Measurements from ENCODE around the gene BSDC1.

Gene BSDC1

DNA sequence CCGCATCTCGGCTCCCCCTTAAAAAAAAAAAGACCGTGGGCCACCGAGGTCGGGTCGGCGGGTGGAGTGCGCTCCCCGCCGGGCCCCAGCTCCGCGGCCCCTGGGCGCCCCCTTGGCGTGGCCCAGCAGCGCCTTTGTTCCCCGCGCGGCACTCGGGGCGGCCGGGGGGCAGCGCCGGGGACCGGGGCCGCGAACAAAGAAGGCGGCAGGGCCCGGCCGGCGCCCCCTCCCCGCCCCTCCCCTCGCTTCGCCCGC lies 58.8 kb downstream of the BSDC1 start:
- DNase-seq = no peak

DNA sequence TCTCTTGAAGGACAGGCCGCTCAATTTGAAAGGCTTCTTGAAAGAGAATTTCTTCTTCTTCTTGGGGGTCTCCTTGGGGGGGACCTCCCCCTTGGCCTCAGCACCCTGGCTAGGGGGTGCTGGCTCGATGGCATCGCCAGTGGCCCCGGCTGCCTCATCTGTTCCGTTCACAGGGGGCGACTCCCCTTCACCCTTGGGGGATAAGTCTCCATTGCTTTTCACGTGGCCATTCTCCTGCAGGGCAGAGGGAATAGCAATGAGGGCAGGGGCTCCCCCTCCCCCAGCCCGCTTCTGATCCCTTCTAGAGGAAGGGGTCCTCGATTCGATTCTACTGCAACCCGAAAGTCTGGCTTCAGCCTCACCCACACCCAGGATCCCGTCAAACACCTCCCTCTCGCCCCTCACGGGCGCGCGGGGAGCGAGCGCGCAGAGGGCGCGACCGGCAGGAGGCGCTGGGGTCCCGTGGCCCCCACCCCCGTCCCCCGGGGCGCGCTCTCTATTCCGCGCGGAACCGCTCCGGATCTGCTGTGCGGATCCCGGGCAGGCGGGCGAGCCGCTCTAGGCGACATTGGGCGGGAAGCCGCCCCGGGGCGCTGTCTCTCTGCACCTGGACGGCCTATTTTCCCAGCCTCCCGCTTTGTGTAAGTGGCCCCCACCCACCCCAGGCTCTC lies 59.2 kb downstream of the BSDC1 start:
- DNase-seq = peak; percentile 31

DNA sequence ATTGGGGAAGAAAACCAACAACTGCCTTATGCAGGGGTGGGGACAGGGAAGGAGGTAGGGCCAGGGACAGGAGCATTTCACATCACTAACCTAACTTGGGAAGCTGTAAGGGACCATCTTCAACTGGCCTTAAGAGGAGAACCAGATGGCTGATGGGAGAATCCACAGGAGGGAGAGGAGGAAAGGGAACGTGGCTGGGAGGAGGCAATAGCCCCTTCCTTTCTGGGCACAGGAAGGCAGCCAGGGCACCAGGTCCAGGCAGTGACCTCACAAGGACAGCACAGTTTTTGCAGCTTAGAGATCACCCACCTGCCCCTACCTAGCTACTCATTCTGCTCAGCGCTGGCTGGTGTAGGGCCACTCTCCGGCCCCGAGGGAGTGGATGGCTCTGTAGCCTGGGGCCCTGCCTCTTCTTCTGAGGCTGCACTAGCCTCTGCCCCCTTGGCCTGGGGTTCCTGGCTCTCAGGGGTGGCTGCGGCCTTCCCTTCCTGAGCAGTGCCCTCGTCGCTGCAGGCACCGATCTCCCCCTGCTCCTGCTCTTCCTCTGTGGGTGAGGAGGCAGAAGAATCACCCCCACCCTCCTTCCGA lies 59.9 kb downstream of the BSDC1 start:
- DNase-seq = no peak

DNA sequence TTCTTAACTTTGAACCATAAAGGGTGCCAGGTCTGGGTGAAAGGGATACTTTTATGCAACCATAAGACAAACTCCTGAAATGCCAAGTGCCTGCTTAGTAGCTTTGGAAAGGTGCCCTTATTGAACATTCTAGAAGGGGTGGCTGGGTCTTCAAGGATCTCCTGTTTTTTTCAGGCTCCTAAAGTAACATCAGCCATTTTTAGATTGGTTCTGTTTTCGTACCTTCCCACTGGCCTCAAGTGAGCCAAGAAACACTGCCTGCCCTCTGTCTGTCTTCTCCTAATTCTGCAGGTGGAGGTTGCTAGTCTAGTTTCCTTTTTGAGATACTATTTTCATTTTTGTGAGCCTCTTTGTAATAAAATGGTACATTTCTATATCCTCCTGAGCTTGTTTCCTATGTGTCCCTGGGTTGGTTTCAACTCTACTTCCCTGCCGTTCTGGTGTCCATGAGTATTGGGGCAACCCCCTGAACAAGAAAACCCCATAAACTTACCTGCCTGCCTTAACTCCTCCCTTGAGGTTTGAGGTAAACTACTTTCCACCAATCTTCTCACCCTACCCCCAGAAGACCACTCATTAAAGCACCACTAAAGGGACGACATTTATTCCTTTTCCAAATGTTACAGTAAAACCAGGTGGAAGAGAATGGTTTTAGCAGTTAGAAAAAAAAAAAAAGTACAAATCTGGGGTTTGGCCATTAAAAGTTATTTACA lies 60.8 kb downstream of the BSDC1 start:
- no peak for DNase-seq

DNA sequence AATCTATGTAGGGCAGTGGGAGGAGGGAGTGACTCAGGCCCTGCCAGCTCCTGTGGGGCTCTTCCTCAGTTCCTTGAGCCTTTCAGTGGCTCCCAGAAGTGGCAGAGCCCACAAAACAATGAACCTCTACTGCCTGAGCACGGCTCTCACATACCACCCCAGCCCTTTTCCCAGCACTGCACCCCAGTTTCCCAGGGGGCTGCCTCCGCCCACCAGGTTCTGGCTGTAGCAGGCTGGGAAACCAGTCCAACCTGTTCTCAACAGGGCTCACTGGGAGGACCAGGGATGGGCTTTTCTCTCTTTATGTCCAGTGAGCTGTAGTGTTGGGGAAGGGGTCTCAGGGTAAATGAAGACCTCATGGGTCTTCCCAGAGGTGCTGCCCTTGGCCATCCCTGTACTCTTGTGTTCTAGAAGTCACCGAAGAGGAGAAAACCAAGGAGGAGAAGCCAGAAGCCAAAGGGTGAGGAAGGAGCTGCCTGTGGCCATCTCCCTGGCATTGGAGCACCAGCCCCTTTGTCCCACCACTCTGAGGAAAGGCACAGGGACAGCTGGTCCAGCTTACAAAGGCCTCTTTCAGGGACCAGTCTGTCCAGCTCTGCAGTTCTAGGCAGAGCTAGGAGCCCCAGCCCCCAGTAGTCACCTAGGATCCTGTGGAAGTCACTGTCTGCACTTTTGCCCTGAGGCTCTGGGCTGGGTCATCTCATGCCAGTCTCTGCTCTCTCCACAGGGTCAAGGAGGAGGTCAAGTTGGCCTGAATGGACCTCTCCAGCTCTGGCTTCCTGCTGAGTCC lies 61.8 kb downstream of the BSDC1 start:
- no peak for DNase-seq

DNA sequence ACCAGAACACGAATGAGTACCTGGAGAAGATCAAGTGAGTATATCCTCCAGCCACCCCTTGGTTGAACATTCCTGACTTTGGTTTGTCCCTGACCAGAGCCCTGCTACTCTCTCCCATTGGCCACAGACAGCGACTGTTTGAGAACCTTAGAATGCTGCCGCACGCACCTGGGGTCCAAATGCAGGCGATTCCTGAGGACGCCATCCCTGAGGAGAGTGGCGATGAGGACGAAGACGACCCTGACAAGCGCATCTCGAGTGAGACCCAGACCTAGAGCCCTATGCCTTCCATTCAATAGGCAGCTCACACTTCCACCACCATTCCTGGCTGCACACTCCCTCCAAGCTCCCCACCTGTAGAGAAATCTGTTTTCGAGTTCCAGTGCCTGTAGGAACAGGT lies 62.7 kb downstream of the BSDC1 start:
- no peak for DNase-seq

DNA sequence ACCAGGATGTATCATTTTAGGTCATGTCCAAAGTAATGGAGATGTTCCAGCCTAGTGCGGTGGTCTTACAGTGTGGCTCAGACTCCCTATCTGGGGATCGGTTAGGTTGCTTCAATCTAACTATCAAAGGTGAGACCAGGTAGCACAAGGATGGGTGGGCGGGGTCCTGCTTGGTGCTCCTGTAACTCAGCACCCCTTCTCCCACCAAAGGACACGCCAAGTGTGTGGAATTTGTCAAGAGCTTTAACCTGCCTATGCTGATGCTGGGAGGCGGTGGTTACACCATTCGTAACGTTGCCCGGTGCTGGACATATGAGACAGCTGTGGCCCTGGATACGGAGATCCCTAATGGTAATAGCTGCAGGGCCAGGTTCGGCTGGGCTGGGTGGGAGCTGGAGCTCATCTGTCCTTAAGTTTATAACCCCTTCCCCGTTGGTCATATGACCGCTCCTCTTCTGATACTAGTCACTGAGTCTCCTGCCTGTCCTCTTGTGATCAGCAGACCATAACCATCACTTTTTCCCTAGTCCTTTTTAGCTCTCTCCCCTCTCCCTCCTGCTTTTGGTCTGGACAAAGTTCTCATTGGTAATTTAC lies 63.6 kb downstream of the BSDC1 start:
- DNase-seq = no peak

DNA sequence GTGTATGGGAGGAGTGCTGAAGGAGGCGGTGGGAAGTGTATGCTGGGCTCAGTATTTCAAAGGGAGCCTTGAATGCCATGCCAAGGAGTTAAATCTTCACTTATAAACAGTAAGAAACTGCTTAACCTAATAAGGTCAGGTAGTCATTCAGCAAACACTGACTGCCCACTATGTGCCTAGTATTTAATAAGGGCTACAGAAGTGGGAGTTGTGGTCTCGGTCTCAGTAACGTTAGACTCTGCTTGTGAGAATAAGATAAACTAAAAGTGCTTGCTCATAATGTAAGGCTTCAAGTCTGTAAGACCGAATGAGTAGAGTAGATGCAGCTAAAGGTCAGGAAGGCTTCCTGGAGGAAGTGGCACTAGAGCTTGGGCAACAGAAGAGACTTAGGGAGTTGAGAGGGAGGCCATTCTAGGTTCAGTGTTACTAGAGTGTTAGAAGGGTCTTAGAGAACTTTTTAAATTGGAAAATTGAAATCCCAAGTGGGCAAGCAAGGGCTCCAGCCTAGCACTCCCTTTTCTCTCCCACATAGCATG lies 64.2 kb downstream of the BSDC1 start:
- no peak for DNase-seq

DNA sequence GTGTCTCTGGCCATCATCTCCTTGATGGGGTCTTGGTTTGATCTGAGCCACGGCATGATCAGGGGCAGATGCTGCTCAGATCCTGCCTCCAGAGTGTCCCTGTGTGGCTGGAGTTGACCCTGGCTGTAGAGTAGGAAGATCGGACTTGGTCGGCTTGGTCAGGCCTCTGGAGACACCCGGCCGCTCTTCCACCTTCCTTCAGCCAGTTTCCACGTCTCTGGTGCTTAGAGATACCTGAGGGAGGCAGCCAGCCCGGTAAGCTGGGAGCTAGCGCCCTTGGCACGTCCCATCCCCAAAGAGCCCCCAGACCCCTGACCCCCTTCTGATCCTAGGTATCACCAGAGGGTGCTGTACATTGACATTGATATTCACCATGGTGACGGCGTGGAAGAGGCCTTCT lies 67.0 kb downstream of the BSDC1 start:
- DNase-seq = no peak

DNA sequence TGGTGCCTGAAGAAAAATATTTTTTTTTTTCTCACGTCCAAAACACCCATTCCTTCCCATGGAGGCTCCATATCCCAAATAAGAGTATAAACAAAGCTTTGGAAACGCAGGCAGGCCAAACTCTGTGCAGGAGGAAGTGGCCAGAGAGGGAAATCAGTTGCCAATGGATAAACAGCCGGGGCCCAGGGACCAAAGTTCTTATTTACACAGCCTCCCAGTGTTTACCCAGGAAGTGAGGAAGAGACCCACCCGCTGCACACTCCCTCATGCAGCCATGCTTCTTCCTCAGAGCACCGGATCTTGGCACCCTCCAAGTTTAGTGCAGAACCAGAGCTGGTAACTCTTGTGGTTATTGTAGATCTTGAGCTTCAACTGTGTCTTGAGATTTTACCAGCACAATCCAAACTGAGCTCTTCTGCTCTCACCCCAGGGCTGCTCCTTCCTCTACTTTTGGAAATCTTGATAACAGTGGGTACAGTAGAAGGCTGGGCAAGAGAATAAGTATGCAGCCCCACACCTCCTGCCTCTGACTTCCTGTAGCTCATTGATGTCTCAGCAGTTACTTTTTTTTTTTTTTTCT lies 72.4 kb downstream of the BSDC1 start:
- DNase-seq = no peak

DNA sequence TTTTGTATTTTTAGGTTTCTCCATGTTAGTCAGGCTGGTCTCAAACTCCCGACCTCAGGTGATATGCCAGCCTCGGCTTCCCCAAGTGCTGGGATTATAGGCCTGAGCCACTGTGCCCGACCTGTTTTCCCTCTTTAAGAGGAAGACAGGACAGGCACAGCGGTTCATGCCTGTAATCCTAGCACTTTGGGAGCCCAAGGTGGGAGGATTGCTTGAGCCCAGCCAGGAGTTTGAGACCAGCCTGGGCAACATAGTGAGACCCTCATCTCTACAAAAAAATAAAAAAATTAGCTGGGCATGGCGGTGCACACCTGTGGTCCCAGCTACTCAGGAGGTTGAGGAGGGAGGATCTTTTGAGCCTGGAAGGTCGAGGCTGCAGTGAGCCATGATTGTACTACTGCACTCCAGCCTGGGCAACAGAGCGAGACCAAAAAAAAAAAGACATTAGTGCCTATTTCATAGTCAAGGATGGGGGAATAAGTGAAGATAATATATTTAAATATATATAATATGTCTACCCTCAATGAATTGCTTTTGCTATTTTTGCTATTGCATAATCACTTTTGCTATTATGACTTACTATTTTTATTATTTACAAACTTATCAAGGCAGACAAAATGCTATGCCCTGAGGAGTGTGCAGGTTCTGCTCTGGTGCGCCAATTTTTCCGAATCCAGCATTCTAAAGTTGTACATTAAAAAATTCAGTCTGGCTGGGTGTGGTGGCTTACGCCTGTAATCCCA lies 75.9 kb downstream of the BSDC1 start:
- no peak for DNase-seq

DNA sequence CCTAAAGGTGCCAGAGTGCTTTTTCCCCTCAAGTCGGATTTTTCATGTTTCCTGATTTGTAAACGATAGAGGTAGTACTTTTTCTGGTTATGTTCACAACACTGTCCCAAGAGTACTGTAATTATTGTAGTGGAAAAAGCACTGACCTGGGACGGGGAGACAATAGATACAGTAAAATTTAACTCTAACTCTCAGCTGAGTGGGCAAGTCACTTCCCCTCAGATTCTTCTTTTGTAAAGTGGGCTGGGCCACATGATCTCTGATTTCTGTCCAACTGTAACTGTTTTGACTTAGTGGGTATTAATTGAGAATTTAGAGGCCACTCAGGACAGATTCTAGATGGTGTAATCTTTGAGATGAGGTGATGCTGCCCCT lies 77.4 kb downstream of the BSDC1 start:
- no peak for DNase-seq

Measured in NCI-H1092 treated with DMSO at 0.1 percent for 48 hours (cell line).